Thyroid gland (tissue), 4 donors: ENCODE data around the gene FGF2. TPM values are rescaled to one million over a fixed set of nuclear protein-coding genes. Genes with fewer than 3 reads are reported as not detected.

Experiments used
- DNase-seq, 2 donors: peaks; one replicate each; pipeline ENCODE4 v3.0.0-alpha.2; 2019
- H3K27ac ChIP-seq, 3 donors: fragments of 200-600 bp; sonication (generic); 1 replicate in 2 of 3; 2 replicates in 1 of 3; pipeline ENCODE4 v1.5.1; 2016 to 2019; ENCODE audit warnings: mild to moderate bottlenecking in 1 of 3, moderate library complexity in 1 of 3
- H3K27me3 ChIP-seq: fragments of 200-600 bp; sonication (generic); one replicate; pipeline ENCODE4 v1.5.1; 2019
- H3K36me3 ChIP-seq, 2 donors: fragments of 200-600 bp; sonication (generic); one replicate each; pipeline ENCODE4 v1.5.1; 2016 to 2019
- H3K4me1 ChIP-seq, 2 donors: fragments of 200-600 bp; sonication (generic); one replicate each; pipeline ENCODE4 v1.5.1; 2017 to 2019
- H3K4me3 ChIP-seq, 3 donors: fragments of 200-600 bp; sonication (generic); replicated peaks in 1 of 3; 1 replicate in 2 of 3; 2 replicates in 1 of 3; pipeline ENCODE4 v1.5.1; 2016; ENCODE audit warnings: mild to moderate bottlenecking in 1 of 3
- H3K9me3 ChIP-seq: fragments of 200-600 bp; sonication (generic); one replicate; pipeline ENCODE4 v1.5.1; 2017
- POLR2A ChIP-seq, 2 donors: fragments of 450-650 bp; IDR thresholded peaks; one replicate each; pipeline ENCODE4 v1.6.1; 2017; ENCODE audit warnings: antibody characterized with exemption in 2 of 2, mild to moderate bottlenecking in 2 of 2, moderate library complexity in 1 of 2
- WGBS, 2 donors: methylation state at CpG; one replicate each; pipeline ENCODE4 v1.1.5; 2017; 5-methylcytosine and 5-hydroxymethylcytosine counted together
- intact Hi-C: fragments of 100-400 bp; cut with DNase I; formaldehyde crosslinking; loops from one replicate; pipeline ENCODE4 v1.15.1; 2023
- total RNA-seq, 4 donors: library from RNA; depleted of rRNA; stranded (reverse); fragments of >200 nt; gene quantifications; one replicate each; pipeline ENCODE4 v1.2.3, GENCODE V29; 2016
- TF ChIP-seq, protein P1 (sequence below), 6 experiments: fragments of 200-600 bp in 3 of 6; fragments of 450-650 bp in 3 of 6; sonication (generic) in 3 of 6; IDR thresholded peaks; one replicate each; pipeline ENCODE4 v1.5.1; 2016 to 2019; ENCODE audit warnings: antibody characterized with exemption in 6 of 6, mild to moderate bottlenecking in 2 of 6, inconsistent platforms in 1 of 6, moderate library complexity in 1 of 6

Gene FGF2
- total RNA-seq, 4 donors from 2014 or later, result 3.0 to 8.9 (median 3.5) TPM

DNA sequence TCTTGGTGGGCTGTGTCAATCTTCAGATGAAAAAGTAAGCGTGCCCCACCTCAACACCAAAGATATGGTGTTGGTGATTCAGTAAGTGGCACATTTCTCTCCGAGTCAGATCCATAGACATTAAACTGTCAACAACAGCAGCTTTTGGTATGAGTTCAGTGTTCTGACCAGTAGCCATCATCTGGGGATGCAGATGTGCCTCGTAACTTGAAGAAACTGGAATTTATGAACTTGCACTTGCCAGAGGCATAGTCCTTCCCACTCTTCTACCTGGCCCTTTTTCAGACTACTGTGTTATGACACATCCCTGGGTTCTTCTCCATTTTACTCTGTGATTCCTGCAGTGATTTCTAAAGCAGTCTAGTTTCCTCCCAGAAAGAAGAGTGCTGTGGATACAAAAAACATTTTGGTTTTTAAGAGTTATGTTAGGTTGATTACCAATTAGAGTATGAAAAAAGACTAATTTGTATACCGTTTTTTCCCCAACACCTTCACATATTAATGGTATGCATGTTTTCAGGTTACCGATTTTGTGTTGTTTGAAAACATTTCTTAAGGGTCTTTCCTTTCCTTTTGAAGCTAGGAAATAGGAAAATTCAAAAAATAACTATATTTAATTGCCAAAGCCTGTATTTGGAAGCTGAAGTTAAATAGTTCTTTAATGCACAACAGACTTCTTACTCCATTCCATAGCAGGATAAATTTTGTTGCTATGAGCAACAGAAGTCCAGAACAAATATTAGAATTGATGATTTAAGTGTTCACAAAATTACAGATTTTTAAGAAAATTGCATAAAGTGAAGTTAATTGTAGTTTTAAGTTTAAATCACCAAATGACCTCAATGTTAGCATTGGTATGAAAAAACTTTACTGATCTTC is 56.5 kb downstream of the FGF2 start:
- 84 to 93% methylated on average over 5 of the region's 5 CpGs for WGBS, 2 donors
- intact Hi-C loops, result no loop called here
- no peak overlapping the region for H3K27ac ChIP-seq

DNA sequence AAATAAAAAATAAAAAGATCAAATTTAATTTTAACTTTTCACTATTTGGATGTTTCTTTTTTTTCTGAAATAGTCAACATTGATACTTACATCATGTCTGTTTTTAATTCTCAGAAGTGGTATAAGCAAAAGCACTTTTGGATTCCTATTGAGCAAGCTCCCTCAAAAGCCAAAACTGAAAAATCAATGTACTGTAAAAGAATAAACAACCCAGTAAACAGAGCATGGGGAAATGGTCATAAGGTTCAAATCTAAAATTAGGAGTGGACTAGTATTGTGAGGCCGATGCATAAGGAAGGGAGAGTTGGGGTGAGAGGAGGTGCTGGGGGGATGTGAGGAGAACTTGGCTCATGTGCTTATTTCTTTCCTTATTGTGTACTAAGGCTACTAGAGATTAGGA is 57.9 kb downstream of the FGF2 start:
- H3K27me3 ChIP-seq, result no peaks in the 10 kb centered on the region
- no peak overlapping the region for H3K4me3 ChIP-seq
- no peak for DNase-seq
- TF ChIP-seq, protein P1, sequence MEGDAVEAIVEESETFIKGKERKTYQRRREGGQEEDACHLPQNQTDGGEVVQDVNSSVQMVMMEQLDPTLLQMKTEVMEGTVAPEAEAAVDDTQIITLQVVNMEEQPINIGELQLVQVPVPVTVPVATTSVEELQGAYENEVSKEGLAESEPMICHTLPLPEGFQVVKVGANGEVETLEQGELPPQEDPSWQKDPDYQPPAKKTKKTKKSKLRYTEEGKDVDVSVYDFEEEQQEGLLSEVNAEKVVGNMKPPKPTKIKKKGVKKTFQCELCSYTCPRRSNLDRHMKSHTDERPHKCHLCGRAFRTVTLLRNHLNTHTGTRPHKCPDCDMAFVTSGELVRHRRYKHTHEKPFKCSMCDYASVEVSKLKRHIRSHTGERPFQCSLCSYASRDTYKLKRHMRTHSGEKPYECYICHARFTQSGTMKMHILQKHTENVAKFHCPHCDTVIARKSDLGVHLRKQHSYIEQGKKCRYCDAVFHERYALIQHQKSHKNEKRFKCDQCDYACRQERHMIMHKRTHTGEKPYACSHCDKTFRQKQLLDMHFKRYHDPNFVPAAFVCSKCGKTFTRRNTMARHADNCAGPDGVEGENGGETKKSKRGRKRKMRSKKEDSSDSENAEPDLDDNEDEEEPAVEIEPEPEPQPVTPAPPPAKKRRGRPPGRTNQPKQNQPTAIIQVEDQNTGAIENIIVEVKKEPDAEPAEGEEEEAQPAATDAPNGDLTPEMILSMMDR (IDR thresholded peaks at IDR 0.05), result no peak
- no peak for TF ChIP-seq POLR2A (IDR thresholded peaks at IDR 0.05)
- intact Hi-C loops, result no loop called here
- 65 to 74% methylated on average over 1 of the region's 1 CpG for WGBS, 2 donors
- H3K27ac ChIP-seq, result no peak overlapping the region
- no peaks in the 10 kb centered on the region for H3K9me3 ChIP-seq
- H3K36me3 ChIP-seq, result no peaks in the 10 kb centered on the region
- H3K4me1 ChIP-seq, result no peaks in the 10 kb centered on the region

More for the DNA sequence above, 56.5 kb downstream of the FGF2 start:
- Histone ChIP-seq H3K4me3 (no peak overlapping the region), H3K27me3 (no peaks in the 10 kb centered on the region), H3K36me3 (no peaks in the 10 kb centered on the region), H3K9me3 (no peaks in the 10 kb centered on the region), H3K4me1 (no peaks in the 10 kb centered on the region)
- DNase-seq, result no peak
- TF ChIP-seq, protein P1 (IDR thresholded peaks at IDR 0.05), result no peak
- no peak for TF ChIP-seq POLR2A (IDR thresholded peaks at IDR 0.05)

DNA sequence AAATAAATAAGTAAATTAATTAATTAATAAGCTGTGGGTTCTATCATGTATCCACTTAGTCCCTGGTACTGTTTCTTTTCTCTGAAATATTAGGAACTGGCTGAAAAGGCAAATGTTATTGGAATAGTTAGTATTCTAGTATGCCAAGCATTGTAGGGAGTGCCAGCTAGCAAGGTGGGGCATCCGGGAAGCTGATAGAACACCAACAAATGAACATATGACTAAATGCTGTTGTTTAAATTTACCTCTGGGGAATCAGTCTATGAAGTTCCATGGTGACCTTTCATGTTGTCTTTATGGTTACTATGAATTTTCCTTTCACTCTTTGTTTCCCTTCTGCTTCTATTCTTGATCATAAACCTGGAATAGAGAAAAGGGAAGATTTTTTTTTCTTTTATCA is 63.1 kb downstream of the FGF2 start:
- Histone ChIP-seq H3K27ac (no peak overlapping the region), H3K9me3 (no peaks in the 10 kb centered on the region), H3K4me3 (no peak overlapping the region), H3K36me3 (peaks cover 0 to 3% of the 10 kb centered on the region in 2 donors), H3K4me1 (no peaks in the 10 kb centered on the region), H3K27me3 (no peaks in the 10 kb centered on the region)
- 85% methylated on average over 1 of the region's 1 CpG for WGBS, 2 donors
- no peak for TF ChIP-seq POLR2A (IDR thresholded peaks at IDR 0.05)
- TF ChIP-seq, protein P1 (IDR thresholded peaks at IDR 0.05), result no peak
- intact Hi-C loops, result no loop called here
- DNase-seq, result no peak

DNA sequence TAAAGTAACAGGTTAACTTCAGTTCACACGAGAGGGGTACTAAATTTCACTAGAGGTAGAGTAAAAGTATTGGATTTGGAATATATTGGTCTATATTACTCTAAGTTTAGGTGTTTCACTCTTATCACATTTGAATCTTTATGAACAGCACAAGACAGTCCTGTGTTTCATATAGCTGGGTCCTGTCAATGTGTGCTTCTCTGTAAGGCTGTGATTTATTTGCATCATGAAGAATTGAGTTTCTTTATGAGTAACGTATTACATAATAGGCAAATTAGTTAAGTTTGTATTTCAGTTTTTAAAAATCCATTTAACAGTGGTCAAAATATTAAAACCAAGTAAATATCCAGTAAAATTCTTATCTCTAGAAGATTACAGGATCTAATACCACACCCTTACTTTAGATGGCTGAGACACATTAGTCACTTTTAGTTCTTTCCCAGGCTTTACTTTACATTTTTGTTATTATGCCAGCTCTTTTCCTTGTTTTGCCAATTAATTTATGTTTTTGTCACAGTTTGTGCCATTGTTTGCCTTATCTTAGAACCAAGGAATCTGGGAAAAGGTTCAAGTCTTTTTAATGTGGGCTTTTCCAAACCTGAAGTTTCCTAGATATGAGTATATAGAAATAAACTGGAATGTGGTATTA is 63.6 kb downstream of the FGF2 start:
- Histone ChIP-seq H3K4me1 (no peaks in the 10 kb centered on the region), H3K9me3 (no peaks in the 10 kb centered on the region), H3K4me3 (no peak overlapping the region), H3K27ac (no peak overlapping the region), H3K36me3 (peaks cover 0 to 3% of the 10 kb centered on the region in 2 donors), H3K27me3 (no peaks in the 10 kb centered on the region)
- no peak for DNase-seq
- 90 to 91% methylated on average over 2 of the region's 2 CpGs for WGBS, 2 donors
- TF ChIP-seq, protein P1 (IDR thresholded peaks at IDR 0.05), result no peak
- no peak for TF ChIP-seq POLR2A (IDR thresholded peaks at IDR 0.05)
- intact Hi-C loops, result no loop called here

DNA sequence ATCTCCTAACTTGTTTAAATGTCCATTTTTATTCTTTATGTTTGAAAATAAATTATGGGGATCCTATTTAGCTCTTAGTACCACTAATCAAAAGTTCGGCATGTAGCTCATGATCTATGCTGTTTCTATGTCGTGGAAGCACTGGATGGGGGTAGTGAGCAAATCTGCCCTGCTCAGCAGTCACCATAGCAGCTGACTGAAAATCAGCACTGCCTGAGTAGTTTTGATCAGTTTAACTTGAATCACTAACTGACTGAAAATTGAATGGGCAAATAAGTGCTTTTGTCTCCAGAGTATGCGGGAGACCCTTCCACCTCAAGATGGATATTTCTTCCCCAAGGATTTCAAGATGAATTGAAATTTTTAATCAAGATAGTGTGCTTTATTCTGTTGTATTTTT is 68.2 kb downstream of the FGF2 start:
- Histone ChIP-seq H3K4me1 (peaks cover 8% of the 10 kb centered on the region in 2 donors), H3K9me3 (no peaks in the 10 kb centered on the region), H3K4me3 (no peak overlapping the region), H3K27me3 (no peaks in the 10 kb centered on the region), H3K27ac (no peak overlapping the region), H3K36me3 (peaks cover 0 to 3% of the 10 kb centered on the region in 2 donors)
- TF ChIP-seq, protein P1 (IDR thresholded peaks at IDR 0.05), result no peak
- TF ChIP-seq POLR2A (IDR thresholded peaks at IDR 0.05), result no peak
- DNase-seq, result no peak
- WGBS, 2 donors, result 92 to 93% methylated on average over 3 of the region's 3 CpGs
- intact Hi-C loops, result no loop called here
